Liver (tissue), 9 donors: ENCODE data around the gene SPECC1. TPM values are rescaled to one million over a fixed set of nuclear protein-coding genes. Genes with fewer than 3 reads are reported as not detected.

Experiments used
- DNase-seq: peaks from one replicate; pipeline ENCODE4 v3.0.0-alpha.2; 2017; ENCODE audit warnings: low spot score
- H3K27ac ChIP-seq, 2 donors: one replicate each; pipeline ENCODE4 v1.7.0; 2013; ENCODE audit warnings: inconsistent platforms in 2 of 2, low read length in 2 of 2, control low read depth in 1 of 2, low read depth in 1 of 2, mild to moderate bottlenecking in 1 of 2
- H3K27me3 ChIP-seq, 4 donors: one replicate each; pipeline versions ENCODE4 v1.6.1 to v1.7.0; 2013; ENCODE audit warnings: low read length in 3 of 4, inconsistent platforms in 1 of 4, mild to moderate bottlenecking in 1 of 4, moderate library complexity in 1 of 4; ENCODE audit not compliant: control insufficient read depth in 4 of 4, insufficient read depth in 4 of 4
- H3K36me3 ChIP-seq, 4 donors: one replicate each; pipeline versions ENCODE4 v1.6.1 to v1.7.0; 2013; ENCODE audit warnings: low read length in 3 of 4, mild to moderate bottlenecking in 3 of 4, low read depth in 1 of 4, moderate library complexity in 1 of 4; ENCODE audit not compliant: control insufficient read depth in 4 of 4, insufficient read depth in 3 of 4
- H3K4me1 ChIP-seq, 4 donors: one replicate each; pipeline versions ENCODE4 v1.6.1 to v1.7.0; 2013; ENCODE audit warnings: low read length in 3 of 4, mild to moderate bottlenecking in 3 of 4, moderate library complexity in 1 of 4; ENCODE audit not compliant: control insufficient read depth in 4 of 4, insufficient read depth in 4 of 4
- H3K4me3 ChIP-seq, 3 donors: one replicate each; pipeline versions ENCODE4 v1.6.1 to v1.7.0; 2013; ENCODE audit warnings: low read length in 3 of 3, control low read depth in 1 of 3, low read depth in 1 of 3, mild to moderate bottlenecking in 1 of 3
- H3K9ac ChIP-seq, 2 donors: one replicate each; pipeline ENCODE4 v1.7.0; 2013; ENCODE audit warnings: low read length in 2 of 2, mild to moderate bottlenecking in 2 of 2, moderate library complexity in 2 of 2, control low read depth in 1 of 2, low read depth in 1 of 2
- H3K9me3 ChIP-seq, 4 donors: one replicate each; pipeline versions ENCODE4 v1.6.1 to v1.7.0; 2013; ENCODE audit warnings: low read length in 3 of 4; ENCODE audit not compliant: control insufficient read depth in 4 of 4
- EGR1 ChIP-seq, 2 donors: IDR thresholded peaks; 2 replicates each; pipeline ENCODE4 v1.6.1; 2016 to 2018; ENCODE audit warnings: antibody characterized with exemption in 2 of 2, low read depth in 2 of 2
- HNF4A ChIP-seq, 2 donors: conservative IDR thresholded peaks; 2 replicates each; pipeline ENCODE4 v1.6.1; 2016; ENCODE audit warnings: antibody characterized with exemption in 2 of 2, mild to moderate bottlenecking in 2 of 2
- JUND ChIP-seq, 2 donors: IDR thresholded peaks; 2 replicates each; pipeline ENCODE4 v1.6.1; 2016; ENCODE audit warnings: antibody characterized with exemption in 2 of 2
- NR2F2 ChIP-seq: IDR thresholded peaks from 2 replicates; pipeline ENCODE4 v1.6.1; 2016; ENCODE audit warnings: antibody characterized with exemption
- RAD21 ChIP-seq, 2 donors: IDR thresholded peaks; 2 replicates each; pipeline ENCODE4 v1.6.1; 2016; ENCODE audit warnings: antibody characterized with exemption in 2 of 2, mild to moderate bottlenecking in 2 of 2
- RXRA ChIP-seq, 2 donors: IDR thresholded peaks; 2 replicates each; pipeline ENCODE4 v1.6.1; 2017 to 2018; ENCODE audit warnings: antibody characterized with exemption in 2 of 2, mild to moderate bottlenecking in 1 of 2
- SP1 ChIP-seq: IDR thresholded peaks from 2 replicates; pipeline ENCODE4 v1.6.1; 2018; ENCODE audit warnings: antibody characterized with exemption, mild to moderate bottlenecking
- YY1 ChIP-seq: IDR thresholded peaks from 2 replicates; pipeline ENCODE4 v1.6.1; 2016; ENCODE audit warnings: antibody characterized with exemption, mild to moderate bottlenecking
- WGBS: extraction: QIAGEN DNeasy Blood & Tissue Kit; methylation state at CpG from one replicate; pipeline ENCODE4 v1.1.7; 2013; 5-methylcytosine and 5-hydroxymethylcytosine counted together
- polyA plus RNA-seq, 2 donors: library from polyadenylated mRNA; stranded (reverse) in 1 of 2; unstranded in 1 of 2; fragments of 200-250 nt in 1 of 2; fragments of >200 nt in 1 of 2; fragmentation: Nextera tagmentation in 1 of 2; extraction: Ambion mirVana in 1 of 2; gene quantifications; one replicate each; pipeline versions ENCODE4 v1.2.1 to v1.2.3, GENCODE V29; 2013 to 2015
- total RNA-seq, 2 donors: library from RNA; depleted of rRNA; stranded (reverse); fragments of >200 nt; gene quantifications; one replicate each; pipeline ENCODE4 v1.2.3, GENCODE V29; 2014
- TF ChIP-seq, protein P1 (sequence below): IDR thresholded peaks from 2 replicates; pipeline ENCODE4 v1.6.1; 2016; ENCODE audit warnings: antibody characterized with exemption
- TF ChIP-seq, protein P2 (sequence below): IDR thresholded peaks from 2 replicates; pipeline ENCODE4 v1.6.1; 2016; ENCODE audit warnings: antibody characterized with exemption
- TF ChIP-seq, protein P3 (sequence below): IDR thresholded peaks from 2 replicates; pipeline ENCODE4 v1.6.1; 2016; ENCODE audit warnings: antibody characterized with exemption
- TF ChIP-seq, protein P4 (sequence below): IDR thresholded peaks from 2 replicates; pipeline ENCODE4 v1.6.1; 2016; ENCODE audit warnings: antibody characterized with exemption, mild to moderate bottlenecking
- donor health status: healthy.
- donor health status: healthy.
- donor health status: healthy.
- donor health status: healthy.
- donor health status: healthy.

The SPECC1 gene
- total and polyA plus RNA-seq, 4 donors = 0.36 to 70.3 (median 1.8) TPM

DNA sequence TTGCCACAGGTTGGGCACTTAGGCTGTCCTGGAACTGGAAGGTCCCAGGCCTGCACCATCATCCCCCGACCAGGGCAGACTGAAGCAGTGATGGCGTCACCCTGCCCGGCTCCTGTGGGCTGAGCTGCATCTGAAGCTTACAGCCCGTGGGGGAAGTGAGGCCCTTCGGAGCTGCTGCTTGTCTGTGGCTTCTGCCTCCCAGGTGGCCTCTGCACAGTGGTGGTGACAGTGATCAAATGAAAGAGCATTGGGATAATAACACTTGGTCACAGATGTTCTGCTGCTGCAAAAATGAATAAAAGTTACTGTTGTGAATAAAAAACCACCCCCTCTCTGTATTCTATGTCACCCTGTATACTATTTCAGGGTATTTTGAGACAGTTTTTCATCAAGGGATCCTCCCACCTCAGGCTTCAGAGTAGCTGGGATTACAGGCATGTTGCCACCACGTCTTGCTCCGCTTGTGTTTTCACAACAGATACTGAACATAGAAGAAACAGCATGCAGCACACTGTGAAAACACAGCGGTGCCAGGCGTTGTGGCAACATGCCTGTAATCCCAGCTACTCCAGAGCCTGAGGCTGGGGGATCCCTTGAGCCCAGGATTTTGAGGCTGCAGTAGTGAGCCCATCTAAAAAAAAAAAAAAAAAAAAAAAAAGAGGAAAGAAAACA is 293.2 kb downstream of the SPECC1 start:
- H3K4me1 ChIP-seq = no peaks in the 10 kb centered on the region
- no peak overlapping the region for H3K4me3 ChIP-seq
- peaks cover 0 to 2% (median 0%) of the 10 kb centered on the region in 4 donors for H3K27me3 ChIP-seq
- no peak for TF ChIP-seq RXRA (IDR thresholded peaks at IDR 0.05)
- TF ChIP-seq, protein P1, sequence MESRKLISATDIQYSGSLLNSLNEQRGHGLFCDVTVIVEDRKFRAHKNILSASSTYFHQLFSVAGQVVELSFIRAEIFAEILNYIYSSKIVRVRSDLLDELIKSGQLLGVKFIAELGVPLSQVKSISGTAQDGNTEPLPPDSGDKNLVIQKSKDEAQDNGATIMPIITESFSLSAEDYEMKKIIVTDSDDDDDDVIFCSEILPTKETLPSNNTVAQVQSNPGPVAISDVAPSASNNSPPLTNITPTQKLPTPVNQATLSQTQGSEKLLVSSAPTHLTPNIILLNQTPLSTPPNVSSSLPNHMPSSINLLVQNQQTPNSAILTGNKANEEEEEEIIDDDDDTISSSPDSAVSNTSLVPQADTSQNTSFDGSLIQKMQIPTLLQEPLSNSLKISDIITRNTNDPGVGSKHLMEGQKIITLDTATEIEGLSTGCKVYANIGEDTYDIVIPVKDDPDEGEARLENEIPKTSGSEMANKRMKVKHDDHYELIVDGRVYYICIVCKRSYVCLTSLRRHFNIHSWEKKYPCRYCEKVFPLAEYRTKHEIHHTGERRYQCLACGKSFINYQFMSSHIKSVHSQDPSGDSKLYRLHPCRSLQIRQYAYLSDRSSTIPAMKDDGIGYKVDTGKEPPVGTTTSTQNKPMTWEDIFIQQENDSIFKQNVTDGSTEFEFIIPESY = no peak
- no peak for TF ChIP-seq YY1
- TF ChIP-seq, protein P2, sequence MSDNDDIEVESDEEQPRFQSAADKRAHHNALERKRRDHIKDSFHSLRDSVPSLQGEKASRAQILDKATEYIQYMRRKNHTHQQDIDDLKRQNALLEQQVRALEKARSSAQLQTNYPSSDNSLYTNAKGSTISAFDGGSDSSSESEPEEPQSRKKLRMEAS = no peak
- TF ChIP-seq, protein P3, sequence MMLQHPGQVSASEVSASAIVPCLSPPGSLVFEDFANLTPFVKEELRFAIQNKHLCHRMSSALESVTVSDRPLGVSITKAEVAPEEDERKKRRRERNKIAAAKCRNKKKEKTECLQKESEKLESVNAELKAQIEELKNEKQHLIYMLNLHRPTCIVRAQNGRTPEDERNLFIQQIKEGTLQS = no peak
- no peak for TF ChIP-seq RAD21 (IDR thresholded peaks at IDR 0.05)
- no peak for TF ChIP-seq SP1
- TF ChIP-seq NR2F2 = no peak
- TF ChIP-seq EGR1 (IDR thresholded peaks at IDR 0.05; ENCODE audit: low read depth in 2 of 2) = no peak
- TF ChIP-seq, protein P4, sequence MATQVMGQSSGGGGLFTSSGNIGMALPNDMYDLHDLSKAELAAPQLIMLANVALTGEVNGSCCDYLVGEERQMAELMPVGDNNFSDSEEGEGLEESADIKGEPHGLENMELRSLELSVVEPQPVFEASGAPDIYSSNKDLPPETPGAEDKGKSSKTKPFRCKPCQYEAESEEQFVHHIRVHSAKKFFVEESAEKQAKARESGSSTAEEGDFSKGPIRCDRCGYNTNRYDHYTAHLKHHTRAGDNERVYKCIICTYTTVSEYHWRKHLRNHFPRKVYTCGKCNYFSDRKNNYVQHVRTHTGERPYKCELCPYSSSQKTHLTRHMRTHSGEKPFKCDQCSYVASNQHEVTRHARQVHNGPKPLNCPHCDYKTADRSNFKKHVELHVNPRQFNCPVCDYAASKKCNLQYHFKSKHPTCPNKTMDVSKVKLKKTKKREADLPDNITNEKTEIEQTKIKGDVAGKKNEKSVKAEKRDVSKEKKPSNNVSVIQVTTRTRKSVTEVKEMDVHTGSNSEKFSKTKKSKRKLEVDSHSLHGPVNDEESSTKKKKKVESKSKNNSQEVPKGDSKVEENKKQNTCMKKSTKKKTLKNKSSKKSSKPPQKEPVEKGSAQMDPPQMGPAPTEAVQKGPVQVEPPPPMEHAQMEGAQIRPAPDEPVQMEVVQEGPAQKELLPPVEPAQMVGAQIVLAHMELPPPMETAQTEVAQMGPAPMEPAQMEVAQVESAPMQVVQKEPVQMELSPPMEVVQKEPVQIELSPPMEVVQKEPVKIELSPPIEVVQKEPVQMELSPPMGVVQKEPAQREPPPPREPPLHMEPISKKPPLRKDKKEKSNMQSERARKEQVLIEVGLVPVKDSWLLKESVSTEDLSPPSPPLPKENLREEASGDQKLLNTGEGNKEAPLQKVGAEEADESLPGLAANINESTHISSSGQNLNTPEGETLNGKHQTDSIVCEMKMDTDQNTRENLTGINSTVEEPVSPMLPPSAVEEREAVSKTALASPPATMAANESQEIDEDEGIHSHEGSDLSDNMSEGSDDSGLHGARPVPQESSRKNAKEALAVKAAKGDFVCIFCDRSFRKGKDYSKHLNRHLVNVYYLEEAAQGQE = no peak
- no peak overlapping the region for H3K9ac ChIP-seq
- WGBS = 85% methylated on average over 9 of the region's 9 CpGs
- peaks cover 0 to 9% (median 4%) of the 10 kb centered on the region in 4 donors for H3K9me3 ChIP-seq
- no peak overlapping the region for H3K27ac ChIP-seq
- DNase-seq = no peak
- H3K36me3 ChIP-seq = no peaks in the 10 kb centered on the region

DNA sequence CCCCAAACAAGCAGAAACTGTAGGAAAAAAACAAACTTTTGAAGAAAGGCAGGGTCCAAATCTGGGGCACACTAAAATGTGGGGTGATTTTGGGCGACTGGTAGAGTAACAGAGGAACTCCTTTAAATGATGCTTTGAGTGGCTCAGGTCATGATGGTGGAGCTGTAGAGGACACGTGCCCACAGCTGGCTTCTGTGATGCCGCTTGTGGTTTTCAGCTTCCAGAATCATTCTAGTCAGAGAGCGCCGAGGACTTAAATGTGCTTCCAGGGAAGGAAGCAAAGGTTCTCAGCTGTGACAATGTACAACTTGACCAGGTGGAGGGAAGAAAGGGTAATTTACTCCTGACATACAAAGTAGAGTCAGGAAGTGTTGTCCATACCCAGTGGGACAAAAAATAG is 295.8 kb downstream of the SPECC1 start:
- TF ChIP-seq NR2F2 = no peak
- no peak for TF ChIP-seq JUND (IDR thresholded peaks at IDR 0.05)
- TF ChIP-seq EGR1 (IDR thresholded peaks at IDR 0.05; ENCODE audit: low read depth in 2 of 2) = no peak
- TF ChIP-seq, protein P1 = no peak
- TF ChIP-seq HNF4A (conservative IDR thresholded peaks at IDR 0.05) = no peak
- TF ChIP-seq, protein P4 = no peak
- TF ChIP-seq SP1 = no peak
- H3K27ac ChIP-seq = no peak overlapping the region
- H3K36me3 ChIP-seq = no peaks in the 10 kb centered on the region
- H3K4me1 ChIP-seq = no peaks in the 10 kb centered on the region
- 90% methylated on average over 5 of the region's 5 CpGs for WGBS
- H3K9ac ChIP-seq = no peak overlapping the region
- DNase-seq = no peak
- no peak overlapping the region for H3K4me3 ChIP-seq
- peaks cover 0 to 9% (median 4%) of the 10 kb centered on the region in 4 donors for H3K9me3 ChIP-seq
- H3K27me3 ChIP-seq = peaks cover 0 to 2% (median 0%) of the 10 kb centered on the region in 4 donors
